D721Med (cell line): ENCODE measurements around the gene KRTDAP.

Experiments
- DNase-seq: peaks from one replicate; pipeline ENCODE4 v3.0.0; 2011; ENCODE audit warnings: low spot score; ENCODE audit not compliant: insufficient read length
- FAIRE-seq: peaks from 2 replicates; lab custom pipeline; 2011; peaks lifted over from hg19 to GRCh38; lab: Jason Lieb, UNC
- TF ChIP-seq, protein P1 (sequence below): IDR thresholded peaks from 2 replicates; pipeline ENCODE4 v1.5.1; 2012; ENCODE audit warnings: mild to moderate bottlenecking, control low read depth; ENCODE audit not compliant: insufficient read depth; ENCODE audit errors: missing control alignments

KRTDAP gene

DNA sequence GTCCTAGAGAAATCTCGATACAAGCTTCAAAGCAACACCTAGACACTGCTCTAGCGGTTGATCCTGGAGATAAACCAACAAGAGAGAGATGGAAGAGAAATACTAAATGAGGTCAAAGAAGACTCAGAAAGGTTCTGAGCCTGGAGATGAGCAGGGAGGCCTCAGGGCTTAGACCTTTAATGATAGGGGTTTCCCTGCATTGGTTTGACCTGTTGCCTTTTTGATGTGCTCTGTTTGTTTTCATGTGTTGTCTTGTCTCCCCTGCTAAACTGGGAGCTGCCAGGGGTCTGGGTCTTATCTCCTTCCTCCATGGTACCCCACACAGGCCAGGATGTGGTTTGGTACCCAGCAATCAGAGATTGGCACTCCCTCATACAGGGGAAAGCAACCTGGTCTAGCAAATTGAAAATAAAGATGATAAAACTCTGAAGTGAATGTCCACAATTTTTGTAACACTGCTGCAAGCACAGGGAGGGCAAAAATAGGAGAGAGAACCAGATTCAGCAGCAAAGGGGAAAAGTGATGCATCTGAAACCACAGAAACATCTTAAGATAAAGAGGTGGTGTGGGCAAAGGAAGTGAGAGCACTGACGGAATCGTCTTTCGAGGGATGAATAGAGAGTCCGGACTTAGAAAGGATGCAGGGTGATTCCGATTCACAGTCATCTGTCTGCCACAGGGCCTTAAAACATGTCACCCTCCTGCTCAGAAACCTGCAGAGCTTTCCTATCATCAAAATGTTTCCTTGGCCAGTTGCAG is 38.7 kb downstream of the KRTDAP start:
- TF ChIP-seq, protein P1, sequence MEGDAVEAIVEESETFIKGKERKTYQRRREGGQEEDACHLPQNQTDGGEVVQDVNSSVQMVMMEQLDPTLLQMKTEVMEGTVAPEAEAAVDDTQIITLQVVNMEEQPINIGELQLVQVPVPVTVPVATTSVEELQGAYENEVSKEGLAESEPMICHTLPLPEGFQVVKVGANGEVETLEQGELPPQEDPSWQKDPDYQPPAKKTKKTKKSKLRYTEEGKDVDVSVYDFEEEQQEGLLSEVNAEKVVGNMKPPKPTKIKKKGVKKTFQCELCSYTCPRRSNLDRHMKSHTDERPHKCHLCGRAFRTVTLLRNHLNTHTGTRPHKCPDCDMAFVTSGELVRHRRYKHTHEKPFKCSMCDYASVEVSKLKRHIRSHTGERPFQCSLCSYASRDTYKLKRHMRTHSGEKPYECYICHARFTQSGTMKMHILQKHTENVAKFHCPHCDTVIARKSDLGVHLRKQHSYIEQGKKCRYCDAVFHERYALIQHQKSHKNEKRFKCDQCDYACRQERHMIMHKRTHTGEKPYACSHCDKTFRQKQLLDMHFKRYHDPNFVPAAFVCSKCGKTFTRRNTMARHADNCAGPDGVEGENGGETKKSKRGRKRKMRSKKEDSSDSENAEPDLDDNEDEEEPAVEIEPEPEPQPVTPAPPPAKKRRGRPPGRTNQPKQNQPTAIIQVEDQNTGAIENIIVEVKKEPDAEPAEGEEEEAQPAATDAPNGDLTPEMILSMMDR: no peak
- DNase-seq (no peak), FAIRE-seq (no peak)

DNA sequence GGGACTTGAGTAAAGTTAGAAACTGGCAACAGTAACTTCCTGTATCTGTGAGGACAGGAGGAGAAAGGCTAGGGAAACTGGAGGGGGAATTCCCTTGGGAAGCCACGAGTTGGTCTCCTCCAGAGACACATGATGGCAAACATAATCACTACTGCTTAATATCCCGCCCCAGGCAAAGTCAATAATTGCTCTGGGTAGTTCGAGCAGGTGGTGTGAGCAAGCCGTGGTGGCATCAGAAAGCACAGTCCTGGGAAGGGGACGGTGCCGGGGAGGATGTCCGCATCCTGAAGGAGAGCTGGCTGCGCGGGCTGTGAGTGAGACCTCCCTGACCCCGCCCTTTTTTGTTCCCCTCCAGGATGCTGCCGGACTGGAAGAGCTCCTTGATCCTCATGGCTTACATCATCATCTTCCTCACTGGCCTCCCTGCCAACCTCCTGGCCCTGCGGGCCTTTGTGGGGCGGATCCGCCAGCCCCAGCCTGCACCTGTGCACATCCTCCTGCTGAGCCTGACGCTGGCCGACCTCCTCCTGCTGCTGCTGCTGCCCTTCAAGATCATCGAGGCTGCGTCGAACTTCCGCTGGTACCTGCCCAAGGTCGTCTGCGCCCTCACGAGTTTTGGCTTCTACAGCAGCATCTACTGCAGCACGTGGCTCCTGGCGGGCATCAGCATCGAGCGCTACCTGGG is 40.8 kb downstream of the KRTDAP start:
- DNase-seq (no peak), FAIRE-seq (no peak)
- TF ChIP-seq, protein P1: no peak

DNA sequence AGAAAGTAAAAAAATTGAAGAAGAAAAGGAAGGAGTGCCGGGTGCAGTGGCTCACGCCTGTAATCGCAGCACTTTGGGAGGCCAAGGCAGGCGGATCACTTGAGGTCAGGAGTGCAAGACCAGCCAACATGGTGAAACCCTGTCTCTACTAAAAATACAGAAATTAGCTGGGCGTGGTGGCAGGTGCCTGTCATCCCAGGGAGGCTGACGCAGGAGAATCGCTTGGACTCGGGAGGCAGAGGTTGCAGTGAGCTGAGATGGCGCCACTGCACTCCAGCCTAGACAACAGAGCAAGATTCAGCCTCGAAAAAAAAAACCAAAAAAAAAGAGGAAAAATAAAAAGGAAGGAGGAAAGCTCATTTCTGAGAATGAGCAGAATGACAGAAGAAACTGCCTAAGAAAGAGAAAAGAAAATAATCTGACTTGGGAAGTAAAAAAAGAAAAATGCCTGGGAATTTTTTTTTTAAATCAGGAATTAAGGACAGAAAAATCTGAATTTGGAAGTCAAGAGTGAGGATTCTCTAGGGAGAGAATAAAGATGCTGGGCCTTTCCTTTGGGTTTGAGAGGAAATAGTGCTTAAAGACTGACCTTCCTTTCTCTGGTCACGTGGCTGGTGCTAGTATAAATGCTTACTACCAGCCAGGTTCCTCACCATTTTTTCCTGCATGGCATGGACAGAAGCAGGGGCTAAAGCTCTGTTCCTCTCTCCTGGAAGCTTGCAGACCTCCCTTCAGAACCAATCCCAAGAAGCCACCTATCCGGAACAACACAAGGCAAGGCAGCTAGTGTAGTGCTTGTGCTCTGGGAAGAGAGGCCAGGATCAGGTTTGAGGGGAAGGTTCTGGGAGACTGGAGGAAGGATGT is 42.4 kb downstream of the KRTDAP start, which contains the start of gene FFAR2:
TSS of gene FFAR2 (plus strand) at position 652 of the 864 bp plus-strand sequence. CDS start 1,458 bp downstream, outside the sequence.
- no peak for FAIRE-seq
- TF ChIP-seq, protein P1: no peak
- no peak for DNase-seq

DNA sequence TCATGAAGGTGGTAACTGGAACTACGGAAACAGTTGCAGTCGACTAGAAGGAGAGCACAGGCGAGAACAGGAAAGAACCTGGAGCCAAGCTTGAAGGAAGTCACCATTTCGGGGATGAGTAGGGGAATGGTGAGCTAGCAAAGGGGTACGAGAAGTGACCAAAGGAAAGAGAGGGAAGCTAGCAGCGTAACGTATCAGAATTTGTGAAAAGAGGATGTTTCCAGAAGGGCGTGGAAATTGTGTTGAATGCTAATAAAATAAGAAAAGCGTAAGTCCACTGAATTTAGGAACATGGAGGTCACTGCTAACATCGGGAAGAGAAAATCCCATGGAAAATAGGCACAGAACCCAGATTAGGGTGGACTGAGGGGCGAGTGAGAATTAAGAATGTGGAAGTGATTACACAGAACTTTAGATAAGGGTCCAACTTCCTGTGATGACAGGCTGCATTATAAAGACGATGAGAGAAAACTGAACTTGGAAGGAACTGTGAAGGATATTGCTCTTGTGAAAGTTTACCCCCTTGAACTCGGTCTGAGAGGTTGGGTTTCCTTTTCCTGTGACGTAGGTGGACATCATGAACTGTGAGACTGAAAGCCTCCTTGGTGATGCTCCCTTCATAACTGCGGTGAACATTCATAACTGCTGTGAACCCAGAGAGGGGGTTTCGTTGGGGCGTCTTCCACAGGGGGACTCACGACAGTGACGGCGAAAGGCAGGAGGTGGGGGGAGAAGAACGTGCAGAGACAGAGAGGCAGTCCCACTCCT is 44.3 kb downstream of the KRTDAP start:
- no peak for FAIRE-seq
- DNase-seq: no peak
- TF ChIP-seq, protein P1: no peak

DNA sequence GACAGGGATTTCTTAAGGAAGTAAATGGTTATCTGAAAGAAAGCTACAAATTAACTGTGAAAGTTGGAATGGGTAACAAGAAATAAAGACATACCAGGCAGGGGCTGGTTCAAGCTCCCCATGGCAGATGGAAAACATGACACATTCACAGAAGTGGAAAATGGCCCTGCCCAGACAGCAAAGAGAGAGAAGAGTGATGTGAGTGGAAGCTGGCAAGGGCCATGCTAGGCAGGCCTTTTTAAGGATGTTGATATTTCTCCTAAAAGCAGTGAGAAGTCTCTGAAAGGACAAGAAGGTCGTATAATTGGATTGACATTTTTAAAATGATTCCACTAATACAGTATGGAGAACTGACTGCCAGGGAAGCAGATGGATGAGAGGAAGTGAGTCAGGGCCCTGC is 45.5 kb downstream of the KRTDAP start:
- no peak for DNase-seq
- TF ChIP-seq, protein P1: no peak
- FAIRE-seq: no peak

DNA sequence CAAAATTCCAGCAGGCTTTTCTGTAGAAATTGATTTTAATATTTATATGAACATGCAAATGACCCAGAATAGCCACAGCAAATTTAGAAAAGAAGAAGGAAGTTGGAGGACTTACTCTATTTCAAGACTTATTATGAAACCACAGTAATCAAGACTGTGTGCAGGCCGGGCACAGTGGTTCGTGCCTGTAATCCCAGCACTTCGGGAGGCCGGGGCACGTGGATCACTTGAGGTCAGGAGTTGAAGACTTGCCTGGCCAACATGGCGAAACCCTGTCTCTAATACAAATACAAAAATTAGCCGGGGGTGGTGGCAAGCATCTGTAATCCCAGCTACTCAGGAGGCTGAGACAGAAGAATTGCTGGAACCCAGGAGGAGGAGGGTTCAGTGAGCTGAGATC is 48.2 kb downstream of the KRTDAP start:
- FAIRE-seq (no peak), DNase-seq (no peak)
- TF ChIP-seq, protein P1: no peak
